ENCODE results near the gene SOAT2.

SOAT2 gene

DNA sequence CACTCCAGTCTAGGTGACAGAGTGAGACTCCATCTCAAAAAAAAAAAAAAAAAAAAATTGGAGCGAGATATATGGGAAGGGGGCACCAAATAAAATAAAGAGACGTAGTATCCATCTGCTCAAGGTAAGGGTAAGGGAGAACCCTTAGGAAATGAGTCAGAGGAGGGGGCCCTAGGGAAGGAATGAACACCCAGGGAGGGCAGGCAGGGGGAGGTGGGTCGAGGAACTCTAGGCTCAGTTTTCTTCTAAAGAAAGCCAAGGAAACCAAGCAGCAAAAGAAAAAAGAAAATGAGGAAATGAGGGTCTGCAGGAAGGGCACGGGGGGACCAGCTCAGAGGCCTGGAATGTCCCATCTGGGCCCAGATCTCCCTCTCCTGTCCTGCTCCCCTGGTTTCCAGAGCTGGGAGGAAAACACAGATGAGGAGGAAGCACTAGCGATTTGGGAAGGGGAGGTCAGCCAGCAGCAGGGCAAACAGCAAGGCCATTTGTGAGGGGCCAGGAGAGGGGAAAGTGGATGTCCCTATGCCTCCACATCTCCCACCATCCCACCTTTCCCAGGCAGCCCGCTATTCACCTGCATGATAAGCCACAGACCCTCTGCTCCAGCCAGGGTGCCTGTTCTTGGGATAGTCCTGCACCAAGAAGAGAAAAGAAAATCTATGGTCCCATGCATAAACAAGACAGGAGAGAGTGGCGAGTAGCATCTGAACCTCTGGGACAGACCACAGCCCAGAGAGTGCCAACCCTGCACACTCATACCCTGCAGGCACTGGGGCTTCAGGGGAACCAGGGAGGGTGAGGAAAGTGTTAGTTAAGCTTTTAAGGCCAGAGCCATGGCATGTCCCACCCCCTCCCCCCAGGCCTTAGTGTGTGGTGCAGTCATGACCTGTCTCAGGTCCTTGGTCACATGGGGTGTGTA is 36.0 kb upstream of the SOAT2 start:
- DNase-seq (ENCODE audit: insufficient read length) (no peak), FAIRE-seq (no peak)
- no peak for TF ChIP-seq POLR2A (IDR thresholded peaks at IDR 0.05; ENCODE audit: low read depth, low read length)
- no peak for TF ChIP-seq POLR2AphosphoS5 (IDR thresholded peaks at IDR 0.05; ENCODE audit: low read depth, low read length)
- TF ChIP-seq TAF1 (IDR thresholded peaks at IDR 0.05; ENCODE audit: borderline replicate concordance, low read depth, low read length): no peak

DNA sequence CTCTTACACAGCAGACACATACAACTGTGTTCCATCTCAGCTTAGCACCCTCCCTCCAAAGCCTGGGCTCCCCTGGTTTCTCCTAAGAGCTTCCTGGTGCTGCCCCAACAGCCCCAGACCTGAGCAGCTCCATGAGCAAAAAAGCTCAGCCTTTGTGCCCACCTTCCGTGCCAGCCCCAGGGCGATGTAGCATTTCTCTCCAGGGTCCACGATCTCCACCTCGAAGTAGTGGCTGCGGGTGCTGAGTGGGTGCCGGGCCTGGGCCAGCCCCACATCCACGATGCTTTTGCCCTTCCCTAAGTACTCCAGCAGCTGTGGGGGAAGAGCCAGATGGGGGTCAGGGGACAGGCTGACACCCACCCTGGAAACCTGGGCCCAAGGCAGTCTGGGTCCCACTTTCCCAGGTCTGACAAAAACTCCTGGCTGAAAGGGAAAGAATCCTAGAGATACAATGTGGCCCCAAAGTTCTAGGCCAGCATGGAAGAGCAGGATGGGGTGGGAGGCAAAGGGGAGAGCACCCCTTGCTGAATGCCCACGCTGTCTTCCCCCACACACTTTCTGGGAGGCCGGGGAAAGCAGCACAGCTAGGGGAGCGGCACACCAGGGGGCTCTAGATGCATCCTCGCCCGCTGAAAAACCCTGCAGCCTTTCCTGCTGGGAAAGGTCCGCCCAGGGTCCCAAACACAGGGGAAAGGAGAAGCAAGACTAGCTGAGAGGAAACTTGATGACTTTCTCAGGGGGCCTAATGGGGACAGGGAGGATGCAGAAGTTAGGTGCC is 35.1 kb upstream of the SOAT2 start:
- no peak for TF ChIP-seq POLR2A (IDR thresholded peaks at IDR 0.05; ENCODE audit: low read depth, low read length)
- TF ChIP-seq TAF1 (IDR thresholded peaks at IDR 0.05; ENCODE audit: borderline replicate concordance, low read depth, low read length): no peak
- no peak for TF ChIP-seq POLR2AphosphoS5 (IDR thresholded peaks at IDR 0.05; ENCODE audit: low read depth, low read length)
- no peak for FAIRE-seq
- DNase-seq (ENCODE audit: insufficient read length): no peak

DNA sequence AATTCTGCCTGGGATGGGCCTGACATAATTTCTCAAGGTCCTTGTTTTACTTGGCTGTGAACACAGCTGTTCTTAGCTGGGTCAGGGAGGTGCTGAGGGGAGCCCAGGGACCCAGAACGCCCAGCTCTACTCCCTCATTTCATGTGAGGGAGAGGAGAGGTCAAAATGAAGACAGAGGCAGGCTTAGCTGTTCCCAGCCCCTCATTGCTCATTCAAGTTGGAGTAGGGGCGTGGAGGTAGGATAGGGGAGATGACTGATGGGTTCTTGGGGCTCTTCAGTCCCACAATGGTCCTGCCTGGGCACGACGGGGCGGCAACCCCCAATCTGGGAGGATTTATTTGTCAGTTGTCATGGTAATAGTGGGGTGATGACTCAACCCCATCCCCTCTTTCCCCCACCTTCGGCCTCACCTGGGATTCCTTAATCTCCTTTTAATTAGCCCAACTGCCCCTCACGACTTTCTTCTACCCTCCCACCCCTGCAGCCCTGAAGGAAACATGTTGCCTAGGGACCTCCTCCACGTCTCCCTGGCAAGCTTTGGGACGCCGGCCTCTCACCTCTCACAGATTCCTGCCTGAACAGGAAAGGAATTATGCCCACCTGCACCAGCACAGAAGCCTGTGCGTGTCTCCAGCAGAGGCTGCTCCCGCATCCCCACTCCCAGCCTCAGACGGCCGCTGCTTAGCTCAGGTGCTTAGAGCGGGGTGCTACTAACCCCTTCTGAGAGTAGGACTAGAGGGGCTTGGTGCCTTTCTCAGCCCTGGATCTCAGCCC is 34.3 kb upstream of the SOAT2 start:
- DNase-seq (ENCODE audit: insufficient read length) (no peak), FAIRE-seq (no peak)
- TF ChIP-seq POLR2AphosphoS5 (IDR thresholded peaks at IDR 0.05; ENCODE audit: low read depth, low read length): no peak

DNA sequence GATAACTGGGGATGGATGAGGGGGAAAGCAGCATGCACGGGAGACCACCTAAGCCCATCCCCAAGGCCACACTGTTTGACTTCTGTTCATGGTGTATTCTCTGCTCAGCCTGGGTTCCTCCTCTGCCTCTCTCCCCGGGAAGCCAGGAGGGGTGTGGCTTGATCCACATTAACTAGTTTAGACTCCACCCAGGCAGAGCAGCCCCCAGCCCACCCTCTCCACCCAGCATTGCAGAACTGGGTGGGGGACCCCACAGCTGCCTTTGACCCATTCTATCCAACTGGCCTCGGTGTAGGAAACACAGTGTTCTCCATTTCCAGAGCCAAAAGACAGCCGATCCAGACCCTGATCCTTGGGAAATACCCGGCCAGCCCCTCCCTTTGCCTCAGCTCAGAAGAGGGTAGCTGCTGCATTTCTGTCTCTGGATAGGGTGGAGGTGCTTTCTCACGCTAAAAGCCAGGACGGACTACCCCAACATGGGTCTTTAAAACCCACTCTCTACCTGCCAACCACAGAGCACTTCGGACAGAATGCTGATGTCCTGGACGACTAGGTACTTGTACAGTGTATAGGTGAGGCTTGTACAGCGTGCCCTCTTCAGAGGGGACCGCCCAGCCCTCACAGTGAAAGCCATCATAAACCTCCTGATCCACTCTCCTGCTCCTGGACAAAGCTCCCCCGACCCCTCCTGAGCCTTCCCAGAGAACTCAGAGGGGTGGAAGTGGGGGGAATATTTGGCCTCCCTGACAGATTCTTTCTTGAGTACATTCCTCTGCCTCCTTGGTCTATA is 33.5 kb upstream of the SOAT2 start:
- TF ChIP-seq TAF1 (IDR thresholded peaks at IDR 0.05; ENCODE audit: borderline replicate concordance, low read depth, low read length): no peak
- no peak for TF ChIP-seq POLR2AphosphoS5 (IDR thresholded peaks at IDR 0.05; ENCODE audit: low read depth, low read length)
- TF ChIP-seq POLR2A (IDR thresholded peaks at IDR 0.05; ENCODE audit: low read depth, low read length): no peak
- no peak for FAIRE-seq
- DNase-seq (ENCODE audit: insufficient read length): no peak

GRCh38 chr12:53070877-53071492 is 32.3 kb upstream of the SOAT2 start:
- DNase-seq (ENCODE audit: insufficient read length) (no peak), FAIRE-seq (no peak)
- TF ChIP-seq POLR2A (IDR thresholded peaks at IDR 0.05; ENCODE audit: low read depth, low read length): no peak
- TF ChIP-seq POLR2AphosphoS5 (IDR thresholded peaks at IDR 0.05; ENCODE audit: low read depth, low read length): no peak
- no peak for TF ChIP-seq TAF1 (IDR thresholded peaks at IDR 0.05; ENCODE audit: borderline replicate concordance, low read depth, low read length)

- DNase-seq (ENCODE audit: insufficient read length) (no peak), FAIRE-seq (no peak)
- TF ChIP-seq TAF1 (IDR thresholded peaks at IDR 0.05; ENCODE audit: borderline replicate concordance, low read depth, low read length) (no peak), POLR2A (IDR thresholded peaks at IDR 0.05; ENCODE audit: low read depth, low read length) (no peak), POLR2AphosphoS5 (IDR thresholded peaks at IDR 0.05; ENCODE audit: low read depth, low read length) (no peak)
These were observed 31.4 kb upstream of the SOAT2 start for GRCh38 chr12:53071591-53072551.

DNA sequence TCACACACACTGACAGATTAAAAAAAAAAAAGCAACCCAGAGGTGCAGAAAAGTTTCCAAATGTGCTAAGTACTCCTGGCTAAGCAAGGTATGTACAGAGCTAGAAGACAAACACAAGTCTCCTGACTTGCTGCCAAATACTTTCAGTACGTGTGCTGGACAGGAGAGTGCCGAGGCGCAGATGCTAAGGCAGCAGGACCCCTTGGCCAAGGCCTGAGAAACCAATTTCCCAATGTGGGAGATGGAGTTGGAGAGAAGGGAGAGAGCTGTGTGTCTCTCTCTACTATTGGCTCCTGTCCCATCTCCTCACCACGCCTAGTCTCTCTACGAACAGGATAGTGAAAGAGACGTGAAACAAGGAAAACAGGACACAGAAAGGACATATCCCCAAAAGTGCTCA is 29.4 kb upstream of the SOAT2 start:
- DNase-seq (ENCODE audit: insufficient read length) (no peak), FAIRE-seq (no peak)
- TF ChIP-seq TAF1 (IDR thresholded peaks at IDR 0.05; ENCODE audit: borderline replicate concordance, low read depth, low read length) (no peak), POLR2A (IDR thresholded peaks at IDR 0.05; ENCODE audit: low read depth, low read length) (no peak), POLR2AphosphoS5 (IDR thresholded peaks at IDR 0.05; ENCODE audit: low read depth, low read length) (no peak)

DNA sequence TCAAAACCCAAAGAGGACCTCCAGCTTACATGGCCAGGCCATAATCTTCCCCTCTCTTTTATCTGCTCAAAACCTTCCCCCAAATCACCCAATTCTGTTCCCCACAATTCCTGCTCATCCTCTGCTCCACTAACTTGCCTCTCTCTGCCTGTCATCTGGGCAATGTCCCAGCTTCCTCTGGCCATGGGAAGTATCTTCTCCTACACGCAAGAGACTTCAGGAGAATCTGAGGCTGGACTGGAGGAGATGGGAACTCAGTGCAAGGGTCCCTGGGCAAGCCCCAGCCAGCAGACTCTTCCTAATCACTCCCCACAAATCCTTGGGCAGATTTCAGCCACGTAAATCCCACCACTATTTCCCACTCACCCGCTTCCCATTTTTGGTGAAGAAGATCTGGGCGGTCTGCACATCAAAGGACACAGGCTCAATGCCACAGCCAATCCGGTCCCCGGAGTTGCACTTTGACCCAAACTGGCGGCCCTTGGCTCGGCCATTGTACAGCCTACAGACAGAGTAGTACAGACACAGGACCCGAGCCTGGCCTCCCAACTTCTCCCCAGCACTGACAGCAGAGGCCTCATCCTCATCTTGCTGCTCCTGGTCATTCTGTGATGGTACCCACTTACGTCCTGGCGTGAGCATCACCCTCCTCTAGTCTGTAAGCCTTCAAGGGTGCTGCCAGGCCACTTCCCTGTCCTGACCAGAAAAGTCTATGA is 28.8 kb upstream of the SOAT2 start:
- FAIRE-seq: no peak
- DNase-seq (ENCODE audit: insufficient read length): no peak
- TF ChIP-seq TAF1 (IDR thresholded peaks at IDR 0.05; ENCODE audit: borderline replicate concordance, low read depth, low read length): no peak
- TF ChIP-seq POLR2A (IDR thresholded peaks at IDR 0.05; ENCODE audit: low read depth, low read length): no peak
- no peak for TF ChIP-seq POLR2AphosphoS5 (IDR thresholded peaks at IDR 0.05; ENCODE audit: low read depth, low read length)

- FAIRE-seq: no peak
- DNase-seq (ENCODE audit: insufficient read length): no peak
- TF ChIP-seq POLR2AphosphoS5 (IDR thresholded peaks at IDR 0.05; ENCODE audit: low read depth, low read length) (no peak), TAF1 (IDR thresholded peaks at IDR 0.05; ENCODE audit: borderline replicate concordance, low read depth, low read length) (no peak), POLR2A (IDR thresholded peaks at IDR 0.05; ENCODE audit: low read depth, low read length) (no peak)
These were observed 28.3 kb upstream of the SOAT2 start for GRCh38 chr12:53074999-53075370.

All from GM12892 (cell line).